Measurements from ENCODE around the gene MFSD12. TPM values are rescaled to one million over a fixed set of nuclear protein-coding genes. Genes with fewer than 3 reads are reported as not detected.
A peak's percentile ranks its signal among the peaks of the same experiment; 100 is the strongest.
"Not testable (repeated sequence)": the region's sequence is repeated elsewhere in the genome, so short reads cannot be mapped to it uniquely, and the experiment has no call there.

The MFSD12 gene
- total RNA-seq, 1 experiment from 2014 or later: 34.6 TPM

GRCh38 chr19:3590991-3591659 is 33.7 kb upstream of the MFSD12 start:
- H3K36me3 ChIP-seq (replicated peaks; ENCODE audit: control insufficient read depth, insufficient read depth, low read length): no peaks in the 10 kb centered on the region
- peaks cover 13% of the 10 kb centered on the region; the same call in 1 of the 2 replicates for H3K27me3 ChIP-seq (ENCODE audit: control insufficient read depth, insufficient read depth, low read length)
- no peak for DNase-seq
- H3K4me3 ChIP-seq (ENCODE audit: insufficient read depth, low read depth, low read length): no peak overlapping the region

- DNase-seq: no peak
- Histone ChIP-seq H3K27me3 (ENCODE audit: control insufficient read depth, insufficient read depth, low read length) (peaks cover 23% of the 10 kb centered on the region), H3K4me3 (ENCODE audit: insufficient read depth, low read depth, low read length) (no peak overlapping the region), H3K36me3 (replicated peaks; ENCODE audit: control insufficient read depth, insufficient read depth, low read length) (no peaks in the 10 kb centered on the region)
These were observed 32.6 kb upstream of the MFSD12 start for GRCh38 chr19:3589949-3590348.

- H3K4me3 ChIP-seq (ENCODE audit: insufficient read depth, low read depth, low read length): no peak overlapping the region
- DNase-seq: no peak
- peaks cover 28% of the 10 kb centered on the region for H3K27me3 ChIP-seq (ENCODE audit: control insufficient read depth, insufficient read depth, low read length)
These were observed 32.1 kb upstream of the MFSD12 start for GRCh38 chr19:3589439-3589838.

GRCh38 chr19:3586707-3587346 is 29.4 kb upstream of the MFSD12 start:
- DNase-seq: peak; percentile 67
- Histone ChIP-seq H3K4me3 (ENCODE audit: insufficient read depth, low read depth, low read length) (no peak overlapping the region), H3K36me3 (replicated peaks; ENCODE audit: control insufficient read depth, insufficient read depth, low read length) (no peaks in the 10 kb centered on the region), H3K27me3 (ENCODE audit: control insufficient read depth, insufficient read depth, low read length) (peaks cover 33% of the 10 kb centered on the region)

More at GRCh38 chr19:3589439-3589838, 32.1 kb upstream of the MFSD12 start:
- no peaks in the 10 kb centered on the region for H3K36me3 ChIP-seq (replicated peaks; ENCODE audit: control insufficient read depth, insufficient read depth, low read length)

- H3K4me3 ChIP-seq (ENCODE audit: insufficient read depth, low read depth, low read length): peak overlapping the region; percentile 41
- peak; percentile 96 for DNase-seq
- H3K27me3 ChIP-seq (ENCODE audit: control insufficient read depth, insufficient read depth, low read length): peaks cover 33% of the 10 kb centered on the region
- no peaks in the 10 kb centered on the region for H3K36me3 ChIP-seq (replicated peaks; ENCODE audit: control insufficient read depth, insufficient read depth, low read length)
These were observed 28.8 kb upstream of the MFSD12 start for GRCh38 chr19:3586127-3586626.

GRCh38 chr19:3585301-3586126 is 28.1 kb upstream of the MFSD12 start, which contains the start of gene GIPC3:
GIPC3 (plus strand) TSS chr19:3585478; CDS start chr19:3585598, 120 bp downstream.
- DNase-seq: peak; percentile 86
- H3K4me3 ChIP-seq (ENCODE audit: insufficient read depth, low read depth, low read length): peak within 1 kb of the TSS; percentile 41
- H3K36me3 ChIP-seq (replicated peaks; ENCODE audit: control insufficient read depth, insufficient read depth, low read length): no peaks in the 10 kb centered on the region
- peaks cover 33% of the 10 kb centered on the region for H3K27me3 ChIP-seq (ENCODE audit: control insufficient read depth, insufficient read depth, low read length)

GRCh38 chr19:3584036-3584802 is 26.8 kb upstream of the MFSD12 start:
- H3K36me3 ChIP-seq (replicated peaks; ENCODE audit: control insufficient read depth, insufficient read depth, low read length); DNase-seq; H3K4me3 ChIP-seq (ENCODE audit: insufficient read depth, low read depth, low read length): not testable (repeated sequence)
- H3K27me3 ChIP-seq (ENCODE audit: control insufficient read depth, insufficient read depth, low read length): peaks cover 33% of the 10 kb centered on the region

GRCh38 chr19:3581792-3582191 is 24.4 kb upstream of the MFSD12 start:
- DNase-seq; H3K36me3 ChIP-seq (replicated peaks; ENCODE audit: control insufficient read depth, insufficient read depth, low read length); H3K4me3 ChIP-seq (ENCODE audit: insufficient read depth, low read depth, low read length): not testable (repeated sequence)
- H3K27me3 ChIP-seq (ENCODE audit: control insufficient read depth, insufficient read depth, low read length): peaks cover 41% of the 10 kb centered on the region

GRCh38 chr19:3580156-3580934 is 23.0 kb upstream of the MFSD12 start:
- H3K4me3 ChIP-seq (ENCODE audit: insufficient read depth, low read depth, low read length): no peak overlapping the region
- no peaks in the 10 kb centered on the region for H3K36me3 ChIP-seq (replicated peaks; ENCODE audit: control insufficient read depth, insufficient read depth, low read length)
- peaks cover 30% of the 10 kb centered on the region for H3K27me3 ChIP-seq (ENCODE audit: control insufficient read depth, insufficient read depth, low read length)
- DNase-seq: no peak

GRCh38 chr19:3578390-3578789 is 21.0 kb upstream of the MFSD12 start:
- peak overlapping the region; percentile 48 for H3K4me3 ChIP-seq (ENCODE audit: insufficient read depth, low read depth, low read length)
- DNase-seq: no peak
- no peaks in the 10 kb centered on the region; the same call in 1 of the 2 replicates for H3K36me3 ChIP-seq (replicated peaks; ENCODE audit: control insufficient read depth, insufficient read depth, low read length)
- H3K27me3 ChIP-seq (ENCODE audit: control insufficient read depth, insufficient read depth, low read length): peaks cover 19% of the 10 kb centered on the region; the same call in 1 of the 2 replicates

- peak; percentile 90 for DNase-seq
- Histone ChIP-seq H3K36me3 (replicated peaks; ENCODE audit: control insufficient read depth, insufficient read depth, low read length) (no peaks in the 10 kb centered on the region; the same call in 1 of the 2 replicates), H3K27me3 (ENCODE audit: control insufficient read depth, insufficient read depth, low read length) (peaks cover 17% of the 10 kb centered on the region; the same call in 1 of the 2 replicates), H3K4me3 (ENCODE audit: insufficient read depth, low read depth, low read length) (peak overlapping the region; percentile 48)
These were observed 20.4 kb upstream of the MFSD12 start for GRCh38 chr19:3577723-3578344.

GRCh38 chr19:3576696-3577443 is 19.5 kb upstream of the MFSD12 start:
- peak overlapping the region; percentile 61 for H3K4me3 ChIP-seq (ENCODE audit: insufficient read depth, low read depth, low read length)
- no peaks in the 10 kb centered on the region; the same call in 1 of the 2 replicates for H3K36me3 ChIP-seq (replicated peaks; ENCODE audit: control insufficient read depth, insufficient read depth, low read length)
- H3K27me3 ChIP-seq (ENCODE audit: control insufficient read depth, insufficient read depth, low read length): peaks cover 17% of the 10 kb centered on the region; the same call in 1 of the 2 replicates
- DNase-seq: peak; percentile 100

Measured in H7 (cell line).